ENCODE data around the gene RBBP5. TPM values are rescaled to one million over a fixed set of nuclear protein-coding genes. Genes with fewer than 3 reads are reported as not detected.

The RBBP5 gene
- total RNA-seq, 1 donor from 2014 or later = 23.4 TPM

DNA sequence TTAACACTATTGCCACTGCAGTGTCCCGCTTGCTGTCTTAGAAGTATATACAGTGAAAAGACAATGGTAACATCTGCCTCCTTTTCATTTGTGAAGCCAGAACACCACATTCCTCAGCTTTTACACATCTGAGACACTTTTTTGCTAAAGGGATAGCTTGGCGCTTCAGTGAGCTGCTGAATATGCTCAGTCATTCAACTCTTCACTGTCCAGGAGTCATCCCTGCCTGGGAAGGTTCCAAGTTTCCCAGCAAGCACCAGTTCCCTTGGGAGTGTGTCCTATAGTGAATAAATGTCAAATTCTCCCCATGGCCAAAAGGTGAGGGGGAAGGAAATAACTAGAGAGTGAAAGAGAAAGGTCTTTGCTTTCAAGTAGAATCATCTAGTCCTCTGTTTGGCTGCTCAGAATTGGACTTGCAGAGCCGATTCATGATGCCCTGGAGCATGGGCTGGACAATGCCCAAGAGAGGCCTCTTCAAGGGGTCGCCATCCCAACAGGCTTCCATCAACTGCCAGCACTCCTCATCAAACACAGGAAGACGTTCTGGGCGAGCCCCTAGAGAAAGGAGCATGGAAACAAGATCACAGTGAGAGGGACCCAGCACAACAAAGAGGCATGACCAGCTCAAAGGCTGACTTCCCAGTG, 25.5 kb upstream of the RBBP5 start:
- no peaks in the 10 kb centered on the region for H3K36me3 ChIP-seq (ENCODE audit: control insufficient read depth, insufficient read depth, low read length)
- no peaks in the 10 kb centered on the region for H3K27me3 ChIP-seq (ENCODE audit: control insufficient read depth, insufficient read depth, low read length)
- FAIRE-seq (no peak), DNase-seq (ENCODE audit: low read depth) (peak; percentile 21)
- TF ChIP-seq CTCF (IDR thresholded peaks at IDR 0.05; ENCODE audit: insufficient read depth, low read length, severe bottlenecking) = no peak
- H3K4me3 ChIP-seq (ENCODE audit: low read depth, low read length) = no peak overlapping the region

GRCh38 chr1:205144751-205145150, 23.0 kb upstream of the RBBP5 start:
- FAIRE-seq (no peak), DNase-seq (ENCODE audit: low read depth) (peak; percentile 17)
- TF ChIP-seq CTCF (IDR thresholded peaks at IDR 0.05; ENCODE audit: insufficient read depth, low read length, severe bottlenecking) = no peak
- Histone ChIP-seq H3K36me3 (ENCODE audit: control insufficient read depth, insufficient read depth, low read length) (no peaks in the 10 kb centered on the region), H3K27me3 (ENCODE audit: control insufficient read depth, insufficient read depth, low read length) (no peaks in the 10 kb centered on the region), H3K4me3 (ENCODE audit: low read depth, low read length) (no peak overlapping the region)

DNA sequence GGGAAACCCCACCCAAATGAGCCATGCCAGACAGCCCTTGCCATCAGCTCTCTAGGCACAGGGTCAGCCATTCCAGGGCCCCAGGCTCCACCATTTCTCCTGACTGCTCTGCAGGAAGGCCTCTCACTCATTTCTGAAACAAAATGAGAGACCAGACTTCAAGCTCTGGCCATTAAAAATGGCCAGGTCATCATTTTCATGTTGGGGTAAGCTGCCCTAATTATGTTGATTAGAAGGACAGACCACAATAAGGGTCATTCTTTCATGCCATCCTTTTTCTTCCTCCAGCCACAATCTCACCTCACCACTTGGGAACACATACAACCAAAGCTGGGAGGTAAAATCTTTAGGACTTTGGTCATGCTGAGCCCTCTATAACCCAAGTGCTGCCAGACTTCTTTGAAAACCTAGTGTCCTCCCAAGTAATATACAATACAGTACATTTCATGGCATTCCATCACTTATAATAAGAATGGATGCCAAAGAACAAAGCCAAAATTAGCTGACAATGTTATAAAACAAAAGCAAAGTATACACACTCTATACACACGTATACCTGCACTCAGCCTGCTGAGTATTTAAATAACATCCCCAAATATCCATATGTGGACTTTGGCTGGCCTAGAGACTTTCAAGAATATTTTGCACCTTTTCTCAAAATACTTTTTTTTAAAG, 22.4 kb upstream of the RBBP5 start:
- TF ChIP-seq CTCF (IDR thresholded peaks at IDR 0.05; ENCODE audit: insufficient read depth, low read length, severe bottlenecking) = no peak
- Histone ChIP-seq H3K4me3 (ENCODE audit: low read depth, low read length) (no peak overlapping the region), H3K27me3 (ENCODE audit: control insufficient read depth, insufficient read depth, low read length) (no peaks in the 10 kb centered on the region), H3K36me3 (ENCODE audit: control insufficient read depth, insufficient read depth, low read length) (no peaks in the 10 kb centered on the region)
- no peak for FAIRE-seq
- DNase-seq (ENCODE audit: low read depth) = no peak

- Histone ChIP-seq H3K4me3 (ENCODE audit: low read depth, low read length) (no peak overlapping the region), H3K27me3 (ENCODE audit: control insufficient read depth, insufficient read depth, low read length) (no peaks in the 10 kb centered on the region), H3K36me3 (ENCODE audit: control insufficient read depth, insufficient read depth, low read length) (no peaks in the 10 kb centered on the region)
- no peak for FAIRE-seq
- no peak for TF ChIP-seq CTCF (IDR thresholded peaks at IDR 0.05; ENCODE audit: insufficient read depth, low read length, severe bottlenecking)
- no peak for DNase-seq (ENCODE audit: low read depth)
Observed at GRCh38 chr1:205142102-205142469, 20.3 kb upstream of the RBBP5 start.

GRCh38 chr1:205141236-205142101, 19.7 kb upstream of the RBBP5 start:
- H3K4me3 ChIP-seq (ENCODE audit: low read depth, low read length) = no peak overlapping the region
- H3K27me3 ChIP-seq (ENCODE audit: control insufficient read depth, insufficient read depth, low read length) = no peaks in the 10 kb centered on the region
- FAIRE-seq = no peak
- peak; percentile 76 for DNase-seq (ENCODE audit: low read depth)
- peak; percentile 67 for TF ChIP-seq CTCF (IDR thresholded peaks at IDR 0.05; ENCODE audit: insufficient read depth, low read length, severe bottlenecking)
- H3K36me3 ChIP-seq (ENCODE audit: control insufficient read depth, insufficient read depth, low read length) = no peaks in the 10 kb centered on the region

Measured in bronchial epithelial cell (primary cell).